GM12878 (cell line): ENCODE measurements around the gene BEGAIN. TPM values are rescaled to one million over a fixed set of nuclear protein-coding genes. Genes with fewer than 3 reads are reported as not detected.

ENCODE experiments used
- ATAC-seq: fragments of 200-7000 bp; cut with Tn5 transposase; 3 replicates; pipeline ENCODE4 v1.9.1; 2020; ENCODE audit warnings: mild to moderate bottlenecking, moderate library complexity
- BruUV-seq: library from RNA; stranded (reverse); fragments of 400-500 nt; replicated peaks from 2 replicates; lab custom pipeline; 2021; lab: Mats Ljungman, UMichigan
- CTCF ChIA-PET: fragments of 300-600 bp; sonication (Branson Sonifier 250); formaldehyde crosslinking; extraction: SDS; loops from one replicate; lab custom pipeline; 2021; ENCODE audit warnings: inconsistent platforms; lab: Yijun Ruan, JAX
- POLR2A ChIA-PET: fragments of 350-600 bp; formaldehyde crosslinking; extraction: SDS; loops from one replicate; lab custom pipeline; 2021; ENCODE audit warnings: inconsistent platforms; lab: Charles Lee
- RAD21 ChIA-PET: fragments of 300-600 bp; sonication (Branson Sonifier 250); formaldehyde crosslinking; loops from one replicate; lab custom pipeline; 2023; ENCODE audit warnings: antibody characterized with exemption; ENCODE audit not compliant: unreplicated experiment; lab: Charles Lee
- SMC1A ChIA-PET: fragments of 300-600 bp; sonication (Branson Sonifier 250); formaldehyde crosslinking; loops from one replicate; lab custom pipeline; 2023; ENCODE audit not compliant: unreplicated experiment, uncharacterized antibody; lab: Charles Lee
- DNase-seq: peaks from one replicate; pipeline ENCODE4 v3.0.0-alpha.2; 2011; ENCODE audit warnings: low read depth, low spot score
- FAIRE-seq: peaks from 3 replicates; lab custom pipeline; 2011; peaks lifted over from hg19 to GRCh38; lab: Jason Lieb, UNC
- H2AFZ ChIP-seq: 2 replicates; pipeline ENCODE4 v1.6.0; 2011; ENCODE audit warnings: low read depth, low read length, control low read depth; ENCODE audit not compliant: control insufficient read depth
- H3K27ac ChIP-seq: 2 replicates; pipeline ENCODE4 v1.5.1; 2011; ENCODE audit warnings: control low read depth; ENCODE audit not compliant: control insufficient read depth, insufficient read depth
- H3K27me3 ChIP-seq, 2 experiments: replicated peaks in 1 of 2; 2 replicates each; pipeline versions ENCODE4 v1.6.0 to v1.6.1; 2011; ENCODE audit warnings: low read length in 1 of 2; ENCODE audit not compliant: control insufficient read depth in 2 of 2, insufficient read depth in 2 of 2
- H3K36me3 ChIP-seq, 2 experiments: 2 replicates each; pipeline ENCODE4 v1.5.1; 2011; ENCODE audit warnings: low read length in 1 of 2; ENCODE audit not compliant: control insufficient read depth in 2 of 2, insufficient read depth in 2 of 2
- H3K4me1 ChIP-seq: 2 replicates; pipeline ENCODE4 v1.6.1; 2011; ENCODE audit warnings: mild to moderate bottlenecking, low read length, moderate library complexity, mixed read lengths; ENCODE audit not compliant: control insufficient read depth, insufficient read depth
- H3K4me2 ChIP-seq: 2 replicates; pipeline ENCODE4 v1.6.0; 2011; ENCODE audit warnings: control low read depth; ENCODE audit not compliant: control insufficient read depth, insufficient read depth
- H3K4me3 ChIP-seq: fragments of 200-600 bp; sonication (generic); 2 replicates; pipeline ENCODE4 v1.5.1; 2016
- H3K79me2 ChIP-seq: 2 replicates; pipeline ENCODE4 v1.6.0; 2011; ENCODE audit warnings: low read length; ENCODE audit not compliant: control insufficient read depth, insufficient read depth
- H3K9ac ChIP-seq: 2 replicates; pipeline ENCODE4 v1.8.0; 2011; ENCODE audit warnings: low read length, control low read depth, mixed read lengths; ENCODE audit not compliant: control insufficient read depth, insufficient read depth
- H3K9me3 ChIP-seq: replicated peaks from 3 replicates; pipeline ENCODE4 v1.5.1; 2011; ENCODE audit warnings: mild to moderate bottlenecking, low read length; ENCODE audit not compliant: control insufficient read depth, insufficient read depth
- H4K20me1 ChIP-seq: 2 replicates; pipeline ENCODE4 v1.6.0; 2011; ENCODE audit not compliant: control insufficient read depth, insufficient read depth
- FOS ChIP-seq: IDR thresholded peaks from 3 replicates; pipeline ENCODE4 v1.6.1; 2011; ENCODE audit warnings: borderline replicate concordance; ENCODE audit not compliant: insufficient read length; ENCODE audit errors: extremely low read depth
- LARP7 ChIP-seq: fragments of 450-650 bp; IDR thresholded peaks from 2 replicates; pipeline ENCODE4 v1.6.1; 2017; ENCODE audit warnings: mild to moderate bottlenecking
- PBX3 ChIP-seq: IDR thresholded peaks from 2 replicates; pipeline ENCODE4 v1.6.1; 2011; ENCODE audit warnings: mild to moderate bottlenecking, low read depth, low read length, moderate library complexity; ENCODE audit not compliant: insufficient replicate concordance
- TARDBP ChIP-seq: IDR thresholded peaks from 2 replicates; pipeline ENCODE4 v1.6.1; 2016; ENCODE audit warnings: borderline replicate concordance
- ZNF592 ChIP-seq: fragments of 450-650 bp; IDR thresholded peaks from 2 replicates; pipeline ENCODE4 v1.6.1; 2017; ENCODE audit warnings: mild to moderate bottlenecking, moderate library complexity
- WGBS: methylation state at CpG from one replicate; pipeline ENCODE4 v1.1.6; 2016; ENCODE audit warnings: low lambda C conversion rate; ENCODE audit not compliant: insufficient replicate concordance, insufficient coverage; ENCODE audit errors: missing lambda C conversion rate; 5-methylcytosine and 5-hydroxymethylcytosine counted together
- in situ Hi-C: fragments of 300-500 bp; cut with MboI; formaldehyde crosslinking; loops from 9 replicates; pipeline ENCODE4 v1.14.3; 2018; ENCODE audit warnings: mixed read lengths
- intact Hi-C: fragments of 100-400 bp; cut with micrococcal nuclease; formaldehyde crosslinking; loops from one replicate; pipeline ENCODE4 v1.14.2; 2022; ENCODE audit not compliant: unreplicated experiment
- polyA plus RNA-seq, 11 experiments: library from polyadenylated mRNA; depleted of rRNA in 4 of 11; unstranded in 6 of 11; stranded (reverse) in 5 of 11; fragments of >200 nt; fragmentation: Nextera tagmentation in 4 of 11; fragmentation: Illumina TruSeq in 1 of 11; extraction: Ambion mirVana in 4 of 11; extraction: Trizol in 1 of 11; gene quantifications; 1 replicate in 1 of 11; 2 replicates in 10 of 11; pipeline versions ENCODE4 v1.2.1 to v1.2.3, GENCODE V29; 2011 to 2016; ENCODE audit warnings: inconsistent platforms in 2 of 11, missing spikeins in 2 of 11, low read depth in 1 of 11
- total RNA-seq, 4 experiments: library from RNA; depleted of rRNA in 3 of 4; stranded (reverse); fragments of >200 nt in 3 of 4; fragmentation: Illumina TruSeq in 1 of 4; extraction: Trizol in 1 of 4; gene quantifications; 2 replicates each; pipeline versions ENCODE4 v1.2.1 to v1.2.3, GENCODE V29; 2013 to 2021

The BEGAIN gene
- total and polyA plus RNA-seq, 10 of the 15 experiments (the other 5 are each of a cell fraction or from before 2014, with no cell fraction given): 0.01 to 0.31 (median 0.06) TPM; not detected in 5

GRCh38 chr14:100608586-100609330, 21.5 kb upstream of the BEGAIN start:
- Histone ChIP-seq H3K4me2 (no peak overlapping the region), H3K27me3 (no peaks in the 10 kb centered on the region), H3K27ac (no peak overlapping the region), H3K9ac (no peak overlapping the region), H4K20me1 (no peaks in the 10 kb centered on the region), H3K4me3 (no peak overlapping the region), H3K9me3 (no peaks in the 10 kb centered on the region), H3K36me3 (no peaks in the 10 kb centered on the region), H3K4me1 (no peaks in the 10 kb centered on the region), H2AFZ (no peak overlapping the region), H3K79me2 (no peaks in the 10 kb centered on the region)
- TF ChIP-seq TARDBP (no peak), LARP7 (no peak), PBX3 (no peak), FOS (no peak), ZNF592 (no peak)
- intact Hi-C loops (no loop called here), in situ Hi-C loops (no loop called here)
- ChIA-PET CTCF (no interaction called here), POLR2A (no interaction called here), SMC1A (no interaction called here), RAD21 (no interaction called here)
- 36% methylated on average over 19 of the region's 19 CpGs for WGBS
- ATAC-seq: no peak
- no peak for DNase-seq
- no peak for FAIRE-seq
- no TSS peak for BruUV-seq
